Kidney (tissue), 14 donors: ENCODE results near the gene TAF12. TPM values are rescaled to one million over a fixed set of nuclear protein-coding genes. Genes with fewer than 3 reads are reported as not detected.
"Not testable (repeated sequence)": the region's sequence is repeated elsewhere in the genome, so short reads cannot be mapped to it uniquely, and the experiment has no call there.

Source experiments
- DNase-seq, 5 donors: peaks; one replicate each; pipeline ENCODE4 v3.0.0-alpha.2; 2013 to 2020
- FAIRE-seq: peaks from 2 replicates; lab custom pipeline; 2012; peaks lifted over from hg19 to GRCh38; lab: Jason Lieb, UNC
- H3K27ac ChIP-seq, 2 donors: one replicate each; pipeline ENCODE4 v1.7.0; 2013; ENCODE audit warnings: low read depth in 2 of 2, low read length in 2 of 2, inconsistent platforms in 1 of 2
- H3K27me3 ChIP-seq: one replicate; pipeline ENCODE4 v1.7.1; 2013; ENCODE audit warnings: low read length, inconsistent platforms; ENCODE audit not compliant: control insufficient read depth, insufficient read depth
- H3K36me3 ChIP-seq, 3 donors: one replicate each; pipeline versions ENCODE4 v1.7.0 to v1.7.1; 2013; ENCODE audit warnings: low read length in 3 of 3, control low read depth in 1 of 3, inconsistent platforms in 1 of 3; ENCODE audit not compliant: insufficient read depth in 3 of 3, control insufficient read depth in 2 of 3
- H3K4me1 ChIP-seq, 3 donors: one replicate each; pipeline versions ENCODE4 v1.7.0 to v1.7.1; 2013; ENCODE audit warnings: low read length in 3 of 3, inconsistent platforms in 1 of 3, low read depth in 1 of 3; ENCODE audit not compliant: control insufficient read depth in 2 of 3, insufficient read depth in 2 of 3
- H3K4me3 ChIP-seq, 3 donors: one replicate each; pipeline versions ENCODE4 v1.7.0 to v1.8.1; 2013; ENCODE audit warnings: low read length in 3 of 3, control low read depth in 1 of 3, inconsistent platforms in 1 of 3
- H3K9ac ChIP-seq, 3 donors: one replicate each; pipeline versions ENCODE4 v1.7.0 to v1.7.1; 2013; ENCODE audit warnings: low read length in 3 of 3, control low read depth in 1 of 3, inconsistent platforms in 1 of 3
- H3K9me3 ChIP-seq, 3 donors: one replicate each; pipeline versions ENCODE4 v1.7.0 to v1.7.1; 2013; ENCODE audit warnings: low read length in 3 of 3, control low read depth in 1 of 3, inconsistent platforms in 1 of 3; ENCODE audit not compliant: control insufficient read depth in 2 of 3, insufficient read depth in 1 of 3
- intact Hi-C: fragments of 100-400 bp; cut with DNase I; formaldehyde crosslinking; loops from one replicate; pipeline ENCODE4 v1.11.1; 2022
- polyA plus RNA-seq: library from polyadenylated mRNA; stranded (reverse); fragments of 350-450 nt; fragmentation: Illumina TruSeq; extraction: RNeasy Lipid Tissue Mini Kit (QIAGEN cat#74804); gene quantifications from one replicate; pipeline ENCODE4 v1.2.3, GENCODE V29; 2014; ENCODE audit warnings: low read depth, low replicate concordance; ENCODE audit not compliant: insufficient read depth
- total RNA-seq: library from RNA; stranded (reverse); fragmentation: NEBNext Ultra II Directional; extraction: Animal tissue kit (Norgen Biotek cat#: 25700); gene quantifications from one replicate; pipeline ENCODE4 v1.2.1, GENCODE V29; 2021
- TF ChIP-seq, protein P1 (sequence below): IDR thresholded peaks from 3 replicates; pipeline ENCODE4 v1.5.1; 2012; ENCODE audit warnings: mild to moderate bottlenecking, moderate library complexity, borderline replicate concordance; ENCODE audit not compliant: insufficient read depth; ENCODE audit errors: extremely low read depth
- donor health status: control.
- donor health status: control.
- donor health status: control.
- donor health status: control.
- donor health status: control.
- donor health status: DM: yes; HTN: yes; CAD: no.
- donor health status: Normal renal cell carcinoma (clear cell type).

Gene TAF12
- total and polyA plus RNA-seq, 2 donors from 2014 or later, result 15.0 to 22.8 TPM

DNA sequence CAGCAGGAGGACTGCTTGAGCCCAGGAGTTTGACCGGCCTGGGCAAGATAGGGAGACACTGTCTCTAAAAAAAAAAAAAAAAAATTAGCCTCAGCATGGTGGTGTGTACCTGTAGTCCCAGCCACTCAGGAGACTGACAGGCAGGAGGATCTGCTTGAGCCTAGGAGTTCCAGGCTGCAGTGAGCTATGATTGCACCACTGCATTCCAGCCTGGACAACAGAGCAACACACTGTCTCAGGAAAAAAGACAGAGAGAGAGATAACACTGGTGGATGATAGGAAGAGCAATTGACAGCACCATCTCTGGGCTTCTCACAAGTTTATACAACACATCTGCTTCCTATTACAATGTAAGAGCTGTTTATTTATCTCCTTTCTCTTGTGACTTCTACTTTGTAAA, 3.2 kb upstream of the TAF12 start:
- Histone ChIP-seq H3K4me3 (no peak overlapping the region), H3K4me1 (peaks cover 7 to 12% (median 9%) of the 10 kb centered on the region in 3 donors), H3K27me3 (no peaks in the 10 kb centered on the region), H3K36me3 (no peaks in the 10 kb centered on the region), H3K9ac (no peak overlapping the region), H3K27ac (no peak overlapping the region), H3K9me3 (no peaks in the 10 kb centered on the region)
- TF ChIP-seq, protein P1, sequence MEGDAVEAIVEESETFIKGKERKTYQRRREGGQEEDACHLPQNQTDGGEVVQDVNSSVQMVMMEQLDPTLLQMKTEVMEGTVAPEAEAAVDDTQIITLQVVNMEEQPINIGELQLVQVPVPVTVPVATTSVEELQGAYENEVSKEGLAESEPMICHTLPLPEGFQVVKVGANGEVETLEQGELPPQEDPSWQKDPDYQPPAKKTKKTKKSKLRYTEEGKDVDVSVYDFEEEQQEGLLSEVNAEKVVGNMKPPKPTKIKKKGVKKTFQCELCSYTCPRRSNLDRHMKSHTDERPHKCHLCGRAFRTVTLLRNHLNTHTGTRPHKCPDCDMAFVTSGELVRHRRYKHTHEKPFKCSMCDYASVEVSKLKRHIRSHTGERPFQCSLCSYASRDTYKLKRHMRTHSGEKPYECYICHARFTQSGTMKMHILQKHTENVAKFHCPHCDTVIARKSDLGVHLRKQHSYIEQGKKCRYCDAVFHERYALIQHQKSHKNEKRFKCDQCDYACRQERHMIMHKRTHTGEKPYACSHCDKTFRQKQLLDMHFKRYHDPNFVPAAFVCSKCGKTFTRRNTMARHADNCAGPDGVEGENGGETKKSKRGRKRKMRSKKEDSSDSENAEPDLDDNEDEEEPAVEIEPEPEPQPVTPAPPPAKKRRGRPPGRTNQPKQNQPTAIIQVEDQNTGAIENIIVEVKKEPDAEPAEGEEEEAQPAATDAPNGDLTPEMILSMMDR, result no peak
- intact Hi-C loops, result no loop called here
- DNase-seq, result no peak
- no peak for FAIRE-seq

DNA sequence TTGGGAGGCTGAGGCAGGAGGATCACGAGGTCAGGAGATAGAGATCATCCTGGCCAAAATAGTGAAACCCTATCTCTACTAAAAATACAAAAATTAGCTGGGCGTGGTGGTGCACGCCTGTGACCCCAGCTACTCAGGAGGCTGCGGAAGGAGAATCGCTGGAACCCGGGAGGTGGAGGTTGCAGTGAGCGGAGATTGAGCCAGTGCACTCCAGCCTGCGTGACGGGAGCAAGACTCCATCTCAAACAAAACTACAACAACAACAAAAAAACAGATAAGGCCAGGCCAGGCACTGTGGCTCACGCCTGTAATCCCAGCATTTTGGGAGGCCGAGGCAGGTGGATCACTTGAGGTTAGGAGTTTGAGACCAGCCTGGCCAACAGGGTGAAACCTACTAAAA, 2.5 kb upstream of the TAF12 start:
- peaks cover 7 to 12% (median 9%) of the 10 kb centered on the region in 3 donors for H3K4me1 ChIP-seq

DNA sequence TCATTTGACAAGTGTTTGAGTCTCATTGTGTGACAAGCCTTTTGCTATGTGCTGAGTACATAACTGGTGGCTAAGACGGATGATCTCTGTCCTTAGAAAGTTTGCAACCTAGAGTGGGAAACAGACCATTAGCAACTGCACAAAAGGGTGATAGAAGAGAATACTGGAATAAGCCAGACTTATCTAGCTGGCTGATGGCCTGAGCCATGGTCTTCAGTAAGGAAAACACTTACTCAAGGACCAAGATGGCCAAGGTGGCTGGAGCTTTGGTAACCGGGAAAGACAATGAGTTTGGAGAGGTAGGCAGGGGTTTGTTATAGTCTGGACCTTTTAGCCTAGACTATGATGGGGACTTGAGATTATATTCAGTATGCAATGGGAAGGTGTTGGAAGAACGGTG, 1.6 kb upstream of the TAF12 start:
- Histone ChIP-seq H3K36me3 (no peaks in the 10 kb centered on the region), H3K27ac (peak overlapping the region in 1 of 2 donors; percentile 11), H3K27me3 (no peaks in the 10 kb centered on the region), H3K4me3 (peak overlapping the region in 1 of 3 donors; percentile 73), H3K4me1 (peaks cover 7 to 12% (median 9%) of the 10 kb centered on the region in 3 donors), H3K9me3 (no peaks in the 10 kb centered on the region), H3K9ac (no peak overlapping the region)
- intact Hi-C loops, result no loop called here
- TF ChIP-seq, protein P1, result no peak
- FAIRE-seq, result no peak
- no peak for DNase-seq

More for the DNA sequence above, 2.5 kb upstream of the TAF12 start:
- FAIRE-seq, H3K9me3 ChIP-seq, H3K36me3 ChIP-seq, H3K4me3 ChIP-seq, H3K27ac ChIP-seq, DNase-seq, H3K9ac ChIP-seq, intact Hi-C loops, H3K27me3 ChIP-seq: not testable (repeated sequence)

DNA sequence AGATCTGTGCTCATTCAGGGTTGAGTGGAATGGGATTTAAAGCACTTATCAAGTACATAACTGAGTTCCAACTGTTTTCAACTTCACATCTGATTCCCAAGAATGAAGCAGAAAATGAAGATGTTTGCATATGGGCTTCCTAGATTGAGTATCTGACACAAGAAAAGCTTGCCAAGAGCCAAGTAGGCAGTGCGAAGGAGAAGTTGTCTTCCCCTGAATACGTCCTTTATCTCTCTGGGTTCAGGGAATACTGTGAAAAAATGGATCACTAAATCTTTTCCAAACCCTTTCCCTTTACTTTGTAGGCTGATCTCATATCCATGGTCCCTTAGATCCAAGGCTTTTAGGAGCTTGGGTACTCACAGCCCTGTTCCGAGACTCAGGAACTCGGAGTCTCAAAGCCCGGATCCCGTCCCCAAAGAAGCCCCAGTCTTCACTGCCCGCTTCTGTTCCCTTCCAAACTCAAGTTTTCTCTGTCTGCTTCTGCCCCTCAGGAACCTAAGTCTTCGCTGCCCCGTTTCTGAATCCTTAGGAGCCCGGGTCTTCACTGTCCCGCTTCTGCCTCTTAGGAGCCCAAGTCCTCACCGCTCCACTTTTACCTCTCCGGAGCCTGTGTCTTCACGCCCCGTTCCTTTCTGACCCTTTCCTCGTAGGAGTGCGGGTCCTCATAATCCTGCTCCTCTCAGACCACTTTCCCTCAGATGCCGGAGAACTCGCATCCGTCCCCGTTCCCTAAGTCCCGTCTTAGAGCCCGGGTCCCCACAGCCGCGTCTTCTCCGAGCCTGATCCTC, 616 bp downstream of the TAF12 start:
- DNase-seq (peak in 1 of 5 donors; percentile 8), FAIRE-seq (no peak)
- peak overlapping the region; percentile 86 to 99 (median 96) for H3K9ac ChIP-seq
- TF ChIP-seq, protein P1, result no peak
- no peaks in the 10 kb centered on the region for H3K36me3 ChIP-seq
- H3K27ac ChIP-seq, result peak overlapping the region; percentile 77 to 80
- H3K4me3 ChIP-seq, result peak overlapping the region; percentile 73 to 93 (median 90)
- H3K9me3 ChIP-seq, result no peaks in the 10 kb centered on the region
- intact Hi-C loops, result no loop called here
- no peaks in the 10 kb centered on the region for H3K27me3 ChIP-seq
- peaks cover 7 to 9% (median 9%) of the 10 kb centered on the region in 3 donors for H3K4me1 ChIP-seq
